Measurements from ENCODE around the gene LRP5.
"Not testable (repeated sequence)": the region's sequence is repeated elsewhere in the genome, so short reads cannot be mapped to it uniquely, and the experiment has no call there.

The LRP5 gene

DNA sequence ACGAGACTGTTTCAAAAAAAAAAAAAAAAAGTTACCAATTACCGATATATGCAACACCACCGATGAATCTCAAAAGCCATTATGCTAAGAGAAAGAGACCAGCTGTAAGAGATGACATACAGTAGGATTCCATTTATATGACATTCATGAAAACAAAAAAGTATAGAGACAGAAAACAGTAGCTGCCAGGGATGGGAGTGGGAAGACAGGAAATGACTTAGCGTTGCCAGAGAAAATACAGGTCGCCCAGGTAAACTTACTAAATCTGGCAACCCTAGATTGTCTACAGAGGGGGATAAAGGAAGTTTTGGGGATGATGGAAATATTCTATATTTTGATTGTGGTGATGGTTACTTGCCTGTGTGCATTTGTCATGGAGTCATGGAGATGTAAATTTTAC is 32.7 kb upstream of the LRP5 start:
- H2AFZ ChIP-seq (ENCODE audit: low read depth, low read length, severe bottlenecking): no peak overlapping the region
- TF ChIP-seq EZH2phosphoT487 (conservative IDR thresholded peaks at IDR 0.05; ENCODE audit: low read length): no peak
- TF ChIP-seq, protein P1, sequence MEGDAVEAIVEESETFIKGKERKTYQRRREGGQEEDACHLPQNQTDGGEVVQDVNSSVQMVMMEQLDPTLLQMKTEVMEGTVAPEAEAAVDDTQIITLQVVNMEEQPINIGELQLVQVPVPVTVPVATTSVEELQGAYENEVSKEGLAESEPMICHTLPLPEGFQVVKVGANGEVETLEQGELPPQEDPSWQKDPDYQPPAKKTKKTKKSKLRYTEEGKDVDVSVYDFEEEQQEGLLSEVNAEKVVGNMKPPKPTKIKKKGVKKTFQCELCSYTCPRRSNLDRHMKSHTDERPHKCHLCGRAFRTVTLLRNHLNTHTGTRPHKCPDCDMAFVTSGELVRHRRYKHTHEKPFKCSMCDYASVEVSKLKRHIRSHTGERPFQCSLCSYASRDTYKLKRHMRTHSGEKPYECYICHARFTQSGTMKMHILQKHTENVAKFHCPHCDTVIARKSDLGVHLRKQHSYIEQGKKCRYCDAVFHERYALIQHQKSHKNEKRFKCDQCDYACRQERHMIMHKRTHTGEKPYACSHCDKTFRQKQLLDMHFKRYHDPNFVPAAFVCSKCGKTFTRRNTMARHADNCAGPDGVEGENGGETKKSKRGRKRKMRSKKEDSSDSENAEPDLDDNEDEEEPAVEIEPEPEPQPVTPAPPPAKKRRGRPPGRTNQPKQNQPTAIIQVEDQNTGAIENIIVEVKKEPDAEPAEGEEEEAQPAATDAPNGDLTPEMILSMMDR (IDR thresholded peaks at IDR 0.05; ENCODE audit: insufficient read depth, low read length, poor library complexity, severe bottlenecking): no peak
- H3K36me3 ChIP-seq (ENCODE audit: low read length): no peaks in the 10 kb centered on the region
- H3K9ac ChIP-seq (ENCODE audit: low read length): no peak overlapping the region
- H3K27me3 ChIP-seq (ENCODE audit: low read length): no peaks in the 10 kb centered on the region
- H3K27ac ChIP-seq (ENCODE audit: low read depth, low read length): no peak overlapping the region
- no peaks in the 10 kb centered on the region for H4K20me1 ChIP-seq (ENCODE audit: low read depth, low read length)
- no peak overlapping the region for H3K4me2 ChIP-seq (ENCODE audit: low read depth, low read length, poor library complexity, severe bottlenecking)
- H3K79me2 ChIP-seq (ENCODE audit: insufficient read depth, low read length): no peaks in the 10 kb centered on the region
- no peaks in the 10 kb centered on the region for H3K9me2 ChIP-seq (replicated peaks; ENCODE audit: insufficient read depth, low read length)
- peaks cover under 1% of the 10 kb centered on the region; the same call in 1 of the 2 replicates for H3K9me3 ChIP-seq (ENCODE audit: insufficient read depth, low read length)
- no peaks in the 10 kb centered on the region for H3F3A ChIP-seq (ENCODE audit: insufficient read depth)
- no peak overlapping the region for H3K4me3 ChIP-seq (ENCODE audit: insufficient read depth, low read length, poor library complexity, severe bottlenecking)

DNA sequence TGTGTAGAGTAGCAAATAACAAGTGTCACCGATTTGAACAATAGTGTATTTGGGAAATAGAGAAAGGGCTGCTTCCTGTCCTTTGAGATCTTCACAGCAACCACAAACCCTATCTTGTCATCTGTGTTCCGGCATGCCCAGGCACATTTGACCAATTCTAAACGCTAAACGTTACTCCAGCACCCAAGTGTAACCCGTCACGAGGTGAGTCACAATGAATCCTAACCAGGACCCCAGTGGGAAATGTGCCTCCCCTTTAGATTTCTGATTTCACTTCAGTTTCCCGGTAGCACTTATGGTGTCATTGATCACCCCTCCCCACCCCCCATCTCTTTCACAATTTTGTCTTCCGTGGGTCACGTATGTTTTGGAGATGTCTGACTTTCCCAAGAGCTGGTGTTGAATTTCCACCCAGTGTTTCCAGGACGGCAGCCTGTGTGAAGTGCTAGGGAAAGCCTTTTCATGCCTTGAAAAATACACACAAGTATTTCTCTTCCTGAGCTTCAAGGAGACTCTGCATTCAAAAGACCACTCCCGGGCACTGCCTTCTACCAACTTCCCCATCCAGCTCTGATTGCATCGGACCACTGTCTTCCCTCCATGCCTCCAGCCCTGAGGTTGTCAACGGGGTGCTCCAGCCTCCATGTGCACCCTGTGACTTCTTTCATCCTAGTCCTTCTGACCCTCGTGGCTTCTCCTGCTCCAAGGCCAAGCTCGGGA is 30.1 kb upstream of the LRP5 start:
- no peaks in the 10 kb centered on the region for H3K9me2 ChIP-seq (replicated peaks; ENCODE audit: insufficient read depth, low read length)
- H3K27me3 ChIP-seq (ENCODE audit: low read length): no peaks in the 10 kb centered on the region
- H3K27ac ChIP-seq (ENCODE audit: low read depth, low read length): no peak overlapping the region
- peaks cover 5% of the 10 kb centered on the region; the same call in 1 of the 2 replicates for H3K9me3 ChIP-seq (ENCODE audit: insufficient read depth, low read length)
- H2AFZ ChIP-seq (ENCODE audit: low read depth, low read length, severe bottlenecking): no peak overlapping the region
- H3K4me3 ChIP-seq (ENCODE audit: insufficient read depth, low read length, poor library complexity, severe bottlenecking): no peak overlapping the region
- TF ChIP-seq, protein P1 (IDR thresholded peaks at IDR 0.05; ENCODE audit: insufficient read depth, low read length, poor library complexity, severe bottlenecking): no peak
- TF ChIP-seq EZH2phosphoT487 (conservative IDR thresholded peaks at IDR 0.05; ENCODE audit: low read length): no peak
- no peaks in the 10 kb centered on the region for H3K79me2 ChIP-seq (ENCODE audit: insufficient read depth, low read length)
- no peaks in the 10 kb centered on the region for H3F3A ChIP-seq (ENCODE audit: insufficient read depth)
- no peak overlapping the region for H3K9ac ChIP-seq (ENCODE audit: low read length)
- H4K20me1 ChIP-seq (ENCODE audit: low read depth, low read length): no peaks in the 10 kb centered on the region
- H3K4me2 ChIP-seq (ENCODE audit: low read depth, low read length, poor library complexity, severe bottlenecking): no peak overlapping the region
- no peaks in the 10 kb centered on the region for H3K36me3 ChIP-seq (ENCODE audit: low read length)

DNA sequence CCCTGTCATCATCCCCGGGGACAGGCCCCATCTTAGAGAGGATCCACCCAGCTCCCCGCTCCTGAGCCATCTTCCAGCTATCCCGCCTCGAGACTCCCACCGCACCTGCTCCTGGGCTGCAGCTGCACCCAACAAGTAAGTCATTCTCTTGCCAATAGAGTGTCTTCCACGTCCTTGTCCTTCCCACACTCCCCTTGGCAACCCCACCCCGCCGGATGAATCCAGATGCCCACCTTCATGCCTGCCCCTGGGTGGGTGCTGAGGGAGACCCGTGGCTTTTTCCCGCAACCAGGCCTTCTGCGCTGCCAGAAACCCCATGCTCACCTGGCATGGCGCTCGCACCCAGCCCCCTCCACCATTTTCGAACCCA is 29.5 kb upstream of the LRP5 start:
- peaks cover 5% of the 10 kb centered on the region; the same call in 1 of the 2 replicates for H3K9me3 ChIP-seq (ENCODE audit: insufficient read depth, low read length)
- H3F3A ChIP-seq (ENCODE audit: insufficient read depth): no peaks in the 10 kb centered on the region
- no peaks in the 10 kb centered on the region for H3K79me2 ChIP-seq (ENCODE audit: insufficient read depth, low read length)
- H3K9me2 ChIP-seq (replicated peaks; ENCODE audit: insufficient read depth, low read length): no peaks in the 10 kb centered on the region
- H3K4me3 ChIP-seq (ENCODE audit: insufficient read depth, low read length, poor library complexity, severe bottlenecking): no peak overlapping the region
- no peaks in the 10 kb centered on the region for H3K36me3 ChIP-seq (ENCODE audit: low read length)
- H3K9ac ChIP-seq (ENCODE audit: low read length): no peak overlapping the region
- H3K4me2 ChIP-seq (ENCODE audit: low read depth, low read length, poor library complexity, severe bottlenecking): no peak overlapping the region
- H3K27ac ChIP-seq (ENCODE audit: low read depth, low read length): no peak overlapping the region
- H2AFZ ChIP-seq (ENCODE audit: low read depth, low read length, severe bottlenecking): no peak overlapping the region
- H4K20me1 ChIP-seq (ENCODE audit: low read depth, low read length): no peaks in the 10 kb centered on the region
- H3K27me3 ChIP-seq (ENCODE audit: low read length): no peaks in the 10 kb centered on the region
- TF ChIP-seq EZH2phosphoT487 (conservative IDR thresholded peaks at IDR 0.05; ENCODE audit: low read length): no peak
- TF ChIP-seq, protein P1 (IDR thresholded peaks at IDR 0.05; ENCODE audit: insufficient read depth, low read length, poor library complexity, severe bottlenecking): no peak

DNA sequence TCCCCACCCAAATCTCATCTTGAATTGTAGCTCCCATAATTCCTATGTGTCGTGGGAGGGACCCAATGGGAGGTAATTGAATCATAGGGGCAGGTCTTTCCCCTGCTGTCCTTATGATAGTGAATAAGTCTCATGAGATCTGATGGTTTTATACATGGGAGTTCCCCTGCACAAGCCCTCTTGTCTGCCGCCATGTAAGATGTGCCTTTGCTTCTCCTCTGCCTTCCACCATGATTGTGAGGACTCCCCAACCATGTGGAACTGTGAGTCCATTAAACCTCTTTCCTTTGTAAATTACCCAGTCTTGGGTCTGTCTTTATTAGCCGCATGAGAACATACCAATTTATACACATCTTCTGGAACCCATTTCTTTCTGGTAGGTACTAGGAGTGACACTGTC is 27.8 kb upstream of the LRP5 start:
- not testable (repeated sequence) for H3K9ac ChIP-seq (ENCODE audit: low read length); H3K4me3 ChIP-seq (ENCODE audit: insufficient read depth, low read length, poor library complexity, severe bottlenecking); H2AFZ ChIP-seq (ENCODE audit: low read depth, low read length, severe bottlenecking); H3K9me2 ChIP-seq (replicated peaks; ENCODE audit: insufficient read depth, low read length); H4K20me1 ChIP-seq (ENCODE audit: low read depth, low read length); H3K36me3 ChIP-seq (ENCODE audit: low read length); H3F3A ChIP-seq (ENCODE audit: insufficient read depth); H3K27ac ChIP-seq (ENCODE audit: low read depth, low read length); H3K9me3 ChIP-seq (ENCODE audit: insufficient read depth, low read length); H3K79me2 ChIP-seq (ENCODE audit: insufficient read depth, low read length); H3K4me2 ChIP-seq (ENCODE audit: low read depth, low read length, poor library complexity, severe bottlenecking); H3K27me3 ChIP-seq (ENCODE audit: low read length)
